Stimulated activated CD8-positive, alpha-beta memory T cell treated with anti-CD3 and anti-CD28 coated beads, Interleukin-7, amount 100 ng/mL, for 24 hours (primary cell): Measurements from ENCODE around the gene HYI.
"Not testable (repeated sequence)": the region's sequence is repeated elsewhere in the genome, so short reads cannot be mapped to it uniquely, and the experiment has no call there.

ENCODE experiments used
- DNase-seq: peaks from one replicate; pipeline ENCODE4 v3.0.0-alpha.2; 2020; ENCODE audit warnings: low read depth

Gene HYI

GRCh38 chr1:43453442-43454269 lies at the start of gene HYI:
TSS of gene HYI (minus strand) at chr1:43453931. CDS start at chr1:43453793, 138 bp downstream.
- DNase-seq = peak; percentile 41

GRCh38 chr1:43501806-43502205 lies 48.1 kb upstream of the HYI start:
- not testable (repeated sequence) for DNase-seq

GRCh38 chr1:43499898-43500297 lies 46.2 kb upstream of the HYI start:
- no peak for DNase-seq

DNA sequence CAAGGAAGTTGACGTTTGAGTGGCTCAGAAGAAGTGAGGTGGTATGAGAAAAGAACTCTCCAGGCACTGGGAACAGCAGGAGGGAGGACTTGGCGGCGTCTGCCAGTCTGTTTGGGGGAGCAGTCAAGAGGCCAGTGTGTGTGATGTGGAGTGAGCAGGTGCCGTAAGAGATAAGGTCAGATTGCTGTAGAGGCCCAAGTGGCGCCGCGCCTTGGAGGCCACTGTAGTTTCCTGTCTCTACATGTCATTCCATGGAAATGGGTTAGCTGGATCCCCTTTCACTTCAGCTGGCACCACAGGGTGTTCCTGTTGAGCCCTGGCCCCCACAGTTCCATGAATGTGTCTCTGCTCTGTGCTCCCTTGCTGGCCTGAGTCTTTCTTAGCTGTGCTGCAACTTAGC lies 41.5 kb upstream of the HYI start:
- no peak for DNase-seq

GRCh38 chr1:43493661-43494450 lies 40.1 kb upstream of the HYI start:
- DNase-seq = no peak

DNA sequence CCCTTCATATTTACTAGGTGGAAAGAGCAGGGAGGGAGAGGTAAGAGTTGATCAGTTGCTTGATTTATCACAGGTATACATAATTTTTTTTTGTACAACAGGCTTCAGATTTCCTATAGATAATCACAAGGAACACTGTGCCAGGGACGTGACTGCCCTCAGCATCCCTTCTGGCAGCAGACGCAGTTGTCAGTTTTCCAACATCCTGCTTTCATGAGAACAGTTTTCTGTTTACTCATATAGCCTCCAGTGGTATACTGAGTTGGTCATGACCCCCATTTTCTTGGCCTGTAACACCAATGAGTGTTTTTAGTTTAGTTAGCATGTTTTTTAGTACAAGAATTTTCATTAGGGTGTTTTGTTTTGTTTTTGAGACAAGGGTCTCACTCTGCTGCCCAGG lies 39.1 kb upstream of the HYI start:
- DNase-seq = no peak

- no peak for DNase-seq
Measured at GRCh38 chr1:43491061-43491460, 37.3 kb upstream of the HYI start.

- DNase-seq = no peak
Measured at GRCh38 chr1:43488165-43488564, 34.4 kb upstream of the HYI start.

- DNase-seq = no peak
Measured at GRCh38 chr1:43484367-43484766, 30.6 kb upstream of the HYI start.

DNA sequence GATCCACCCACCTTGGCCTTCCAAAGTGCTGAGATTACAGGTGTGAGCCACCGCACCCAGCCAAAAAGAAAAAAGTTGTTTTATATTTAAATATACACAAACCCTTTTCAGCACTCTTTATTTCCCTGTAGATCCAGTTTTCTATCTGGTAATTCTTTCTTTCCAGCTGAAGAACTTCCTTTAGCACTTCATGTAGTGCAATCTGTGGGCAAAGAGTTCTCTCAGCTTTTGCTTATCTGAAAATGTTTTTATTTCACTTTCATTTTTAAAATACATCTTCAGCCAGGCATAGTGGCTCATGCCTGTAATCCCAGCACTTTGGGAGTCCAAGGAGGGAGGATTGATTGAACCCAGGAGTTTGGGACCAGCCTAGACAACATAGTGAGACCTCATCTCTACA lies 28.5 kb upstream of the HYI start:
- DNase-seq = no peak

DNA sequence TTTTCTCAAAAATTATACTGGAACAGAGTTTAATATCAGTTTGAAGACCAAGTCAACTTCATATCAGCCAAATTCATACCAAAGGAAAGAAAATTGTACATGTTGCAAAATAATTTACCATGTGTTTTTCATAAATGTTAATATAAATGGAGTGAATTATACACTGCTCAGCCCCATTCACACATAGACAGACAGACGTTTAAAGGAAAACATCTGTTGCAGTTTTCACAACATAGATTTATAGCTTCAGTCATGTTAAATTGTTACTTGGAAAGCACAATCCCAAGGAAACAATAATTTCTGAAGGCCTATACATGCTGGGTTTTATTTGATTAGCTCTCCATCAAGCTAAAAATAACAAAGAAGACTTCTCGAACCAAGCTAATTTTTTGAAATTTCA lies 27.8 kb upstream of the HYI start:
- DNase-seq = no peak

- DNase-seq = no peak
Measured at GRCh38 chr1:43479414-43479813, 25.7 kb upstream of the HYI start.

DNA sequence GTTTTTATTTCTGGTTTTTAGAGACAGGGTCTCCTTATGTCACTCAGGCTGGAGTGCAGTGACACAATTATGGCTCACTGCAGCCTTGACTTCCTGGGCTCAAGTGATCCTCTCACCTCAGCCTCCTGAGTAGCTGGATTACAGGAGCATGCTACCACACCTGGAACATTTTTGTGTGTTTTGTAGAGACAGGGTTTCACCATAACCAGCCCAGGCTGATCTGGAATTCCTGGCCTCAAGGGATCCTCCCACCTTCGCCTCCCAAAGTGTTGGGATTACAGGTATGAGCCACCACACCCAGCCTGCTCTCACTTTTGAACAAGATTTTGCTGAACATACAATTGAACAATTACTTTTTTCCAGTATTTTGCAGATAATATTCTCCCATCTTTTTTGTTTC lies 24.0 kb upstream of the HYI start:
- no peak for DNase-seq

DNA sequence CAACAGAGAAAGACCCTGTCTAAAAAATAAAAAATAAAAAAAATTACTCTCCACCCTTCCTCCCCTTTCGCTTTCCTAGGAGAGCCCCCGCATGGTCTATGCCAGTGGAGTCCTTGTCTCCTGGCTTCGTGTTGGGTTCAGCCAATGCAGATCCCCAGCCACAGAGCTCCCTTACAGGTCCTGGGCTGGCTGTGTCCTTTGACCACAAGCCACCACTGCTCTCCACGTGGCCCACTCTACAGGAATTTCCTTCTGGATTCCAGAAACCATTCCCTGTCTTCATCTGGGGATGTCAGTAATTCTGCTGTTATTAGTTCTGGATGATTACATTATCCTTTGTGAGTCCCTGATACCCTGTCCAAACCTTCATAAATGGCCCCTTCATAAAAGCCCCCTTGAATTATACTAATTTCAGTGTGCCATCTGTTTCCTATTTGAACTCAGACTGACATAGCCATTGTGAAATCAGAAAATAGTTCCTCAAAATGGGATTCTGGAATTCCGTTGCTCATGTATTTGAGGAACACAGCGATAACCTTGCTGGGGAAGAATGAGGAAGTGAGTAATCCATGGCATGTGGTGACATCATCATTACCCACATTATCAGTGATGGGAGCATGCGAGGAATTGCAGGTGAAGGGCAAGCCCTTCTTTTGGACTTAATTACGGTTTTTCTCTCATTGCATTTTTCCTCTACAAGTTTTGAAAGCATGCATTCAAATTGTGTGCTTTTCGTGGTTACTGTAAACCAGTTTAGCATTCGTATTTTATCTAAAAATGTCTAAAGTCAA lies 22.1 kb upstream of the HYI start:
- not testable (repeated sequence) for DNase-seq

DNA sequence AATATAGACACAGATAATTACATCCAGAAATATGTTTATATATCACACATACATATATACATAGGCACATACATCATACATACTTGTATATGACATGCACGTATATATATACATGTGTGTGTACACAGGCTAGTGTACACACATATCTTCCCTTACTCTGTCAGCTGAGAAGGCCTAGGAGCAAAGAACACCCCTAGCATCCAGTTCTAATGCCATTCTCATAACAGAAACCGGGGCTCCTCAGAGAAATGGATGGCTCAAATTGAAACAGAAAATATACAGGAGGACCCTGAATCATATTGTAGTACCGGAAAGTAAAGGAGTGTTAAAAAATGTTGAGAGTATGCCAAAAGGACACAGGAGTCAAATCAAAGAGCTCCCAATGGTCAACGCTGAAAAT lies 19.7 kb upstream of the HYI start:
- no peak for DNase-seq

DNA sequence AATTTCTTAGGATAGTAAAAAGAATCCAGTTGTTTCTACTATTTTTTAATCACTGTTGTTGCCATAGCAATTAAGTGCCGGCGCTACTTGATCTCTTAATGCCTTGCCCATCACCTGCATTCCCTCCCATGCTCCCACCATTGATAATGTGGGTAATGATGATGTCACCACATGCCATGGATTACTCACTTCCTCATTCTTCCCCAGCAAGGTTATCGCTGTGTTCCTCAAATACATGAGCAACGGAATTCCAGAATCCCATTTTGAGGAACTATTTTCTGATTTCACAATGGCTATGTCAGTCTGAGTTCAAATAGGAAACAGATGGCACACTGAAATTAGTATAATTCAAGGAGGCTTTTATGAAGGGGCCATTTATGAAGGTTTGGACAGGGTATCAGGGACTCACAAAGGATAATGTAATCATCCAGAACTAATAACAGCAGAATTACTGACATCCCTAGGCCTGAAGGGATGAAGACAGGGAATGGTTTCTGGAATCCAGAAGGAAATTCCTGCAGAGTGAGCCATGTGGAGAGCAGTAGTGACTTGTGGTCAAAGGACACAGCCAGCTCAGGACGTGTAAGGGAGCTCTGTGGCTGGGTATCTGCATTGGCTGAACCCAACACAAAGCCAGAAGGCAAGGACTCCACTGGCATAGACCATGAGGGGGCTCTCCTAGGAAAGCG lies 18.9 kb upstream of the HYI start:
- DNase-seq = not testable (repeated sequence)

DNA sequence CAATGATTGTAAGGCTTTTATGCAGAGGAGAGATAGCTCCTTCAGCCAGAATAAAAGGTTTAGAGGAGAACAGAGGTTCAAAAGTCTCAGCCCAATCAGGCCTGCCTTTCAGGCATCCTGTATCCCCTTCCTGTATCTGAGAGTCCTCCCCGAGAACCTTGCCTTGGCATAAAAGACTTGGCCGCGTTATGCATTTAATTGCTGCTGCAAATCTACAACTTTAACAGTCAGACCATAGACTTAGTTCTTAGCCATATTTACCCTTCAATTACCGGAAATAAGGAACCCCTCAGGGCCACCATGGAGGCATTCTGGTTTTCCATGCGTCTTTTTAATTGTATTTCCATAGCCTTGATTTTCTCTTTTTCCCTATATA lies 18.3 kb upstream of the HYI start:
- DNase-seq = no peak

- DNase-seq = no peak
Measured at GRCh38 chr1:43469932-43470331, 16.2 kb upstream of the HYI start.

- DNase-seq = no peak
Measured at GRCh38 chr1:43468414-43468813, 14.7 kb upstream of the HYI start.

DNA sequence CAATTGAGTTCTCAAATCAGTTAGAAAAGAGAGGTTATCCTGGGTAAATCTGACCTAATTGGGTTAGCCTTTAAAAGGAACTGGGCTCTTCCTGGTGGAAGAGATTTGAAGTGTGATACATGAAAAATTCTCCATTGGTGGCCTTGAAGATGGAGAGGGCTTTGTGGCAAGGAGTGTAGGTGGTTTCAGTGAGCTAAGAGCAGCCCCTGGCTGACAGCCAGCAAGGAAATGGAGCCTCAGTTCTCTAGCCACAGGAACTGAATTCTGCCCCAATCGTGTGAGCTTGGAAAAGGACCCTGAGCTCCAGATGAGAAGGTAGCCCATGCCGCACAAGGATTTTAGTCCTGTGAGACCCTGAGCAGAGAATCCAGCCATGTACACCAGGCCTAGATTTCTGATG lies 12.7 kb upstream of the HYI start:
- no peak for DNase-seq

DNA sequence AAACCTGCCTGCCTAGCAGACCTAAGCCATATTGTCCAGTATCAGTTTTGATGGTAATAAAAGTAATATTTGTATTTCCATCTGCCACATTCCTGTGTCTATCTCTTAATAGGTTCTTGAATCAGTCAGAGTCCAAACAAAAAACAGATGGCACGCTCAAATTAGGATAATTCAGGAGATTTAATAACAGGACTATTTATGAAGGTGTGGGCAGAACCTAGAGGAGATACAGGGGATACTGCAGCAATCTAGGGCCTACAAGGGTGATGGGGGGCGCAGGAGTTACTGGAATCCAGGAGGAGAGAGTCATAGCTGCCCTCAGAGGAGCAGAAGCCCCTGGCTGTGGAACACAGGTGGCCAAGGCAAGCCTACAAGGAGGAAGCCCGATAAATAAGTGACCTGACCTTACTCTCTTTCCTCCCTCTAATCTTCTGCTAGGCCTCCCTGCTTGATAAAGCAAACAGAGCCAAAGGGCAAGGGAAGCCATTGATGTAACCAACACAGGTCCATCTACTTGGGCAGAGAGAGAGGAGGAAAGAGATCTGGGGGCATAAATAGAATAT lies 11.9 kb upstream of the HYI start:
- DNase-seq = no peak
